ENCODE data around the gene JAK3. TPM values are rescaled to one million over a fixed set of nuclear protein-coding genes. Genes with fewer than 3 reads are reported as not detected.
A peak's percentile ranks its signal among the peaks of the same experiment; 100 is the strongest.

JAK3 gene
- total and polyA plus RNA-seq, 10 donors = 30.6 to 203 (median 116) TPM

GRCh38 chr19:17775245-17775927, 72.4 kb downstream of the JAK3 start:
- H3K4me1 ChIP-seq = peaks cover 0 to 50% (median 20%) of the 10 kb centered on the region in 6 donors
- H3K9me3 ChIP-seq = no peaks in the 10 kb centered on the region
- no peak for DNase-seq
- TF ChIP-seq CTCF (IDR thresholded peaks at IDR 0.05 in 8 of 11, conservative IDR thresholded peaks at IDR 0.05 in 3 of 11) (peak in 10 of 11 experiments; percentile 18 to 71 (median 56)), POLR2A (IDR thresholded peaks at IDR 0.05) (no peak)
- H3K27me3 ChIP-seq (replicated peaks in 1 of 7) = peaks cover 0 to 19% (median 0%) of the 10 kb centered on the region in 7 donors
- peak overlapping the region in 4 of 8 donors; percentile 7 to 76 (median 56) for H3K27ac ChIP-seq
- H3K4me3 ChIP-seq = peak overlapping the region in 1 of 8 donors; percentile 30
- peaks cover 0 to 63% (median 25%) of the 10 kb centered on the region in 6 donors for H3K36me3 ChIP-seq
- WGBS, 5 donors = 72 to 85% (median 78%) methylated on average over 13 to 16 of the region's 16 CpGs
- intact Hi-C loops (cut with DNase I; ENCODE audit: low total_unique reads) = no loop called here

Small RNA genes within 50 kb of the gene (small RNA-seq; reads per million reads assigned to genes)
- 0 reads per million in 4 donors for gene SNORA68

Other genes with a start within 250 kb of the JAK3 start
- gene UNC13A, start 159.6 kb downstream of the JAK3 start, total RNA-seq = 10 to 100 TPM in 1 of 7 donors, 1 to 10 TPM in 6; 2.9 to 10.7 (median 5.1) TPM
- 1 to 10 TPM in 2 of 3 donors, under 1 TPM in 1; 0.73 to 6.2 (median 1.7) TPM for gene UNC13A, start 159.6 kb downstream of the JAK3 start, polyA plus RNA-seq
- 10 to 100 TPM; 33.4 to 63.1 (median 45.6) TPM for gene MAP1S, start 128.5 kb downstream of the JAK3 start, total RNA-seq
- gene MAP1S, start 128.5 kb downstream of the JAK3 start, polyA plus RNA-seq = 10 to 100 TPM; 15.0 to 15.9 (median 15.0) TPM
- gene FCHO1, start 96.5 kb downstream of the JAK3 start, total RNA-seq = 10 to 100 TPM; 19.7 to 48.3 (median 34.5) TPM
- gene FCHO1, start 96.5 kb downstream of the JAK3 start, polyA plus RNA-seq = 10 to 100 TPM; 11.3 to 20.3 (median 15.3) TPM
- gene B3GNT3, start 52.8 kb downstream of the JAK3 start, total RNA-seq = 1 to 10 TPM in 2 of 7 donors, under 1 TPM in 3, not detected in 2; 0.36 to 1.6 (median 0.88) TPM
- gene B3GNT3, start 52.8 kb downstream of the JAK3 start, polyA plus RNA-seq = under 1 TPM in 2 of 3 donors, not detected in 1; 0.05 to 0.16 TPM
- gene INSL3, start 26.5 kb downstream of the JAK3 start, total RNA-seq = 1 to 10 TPM; 2.1 to 6.3 (median 3.4) TPM
- gene INSL3, start 26.5 kb downstream of the JAK3 start, polyA plus RNA-seq = 1 to 10 TPM; 2.1 to 3.2 (median 2.6) TPM
- gene RPL18A, start 11.9 kb upstream of the JAK3 start, total RNA-seq = 1,000 to 10,000 TPM; 1,310 to 2,382 (median 1,642) TPM
- 1,000 to 10,000 TPM; 4,642 to 6,872 (median 5,294) TPM for gene RPL18A, start 11.9 kb upstream of the JAK3 start, polyA plus RNA-seq
- under 1 TPM in 5 of 7 donors, not detected in 2; 0.27 to 0.44 (median 0.32) TPM for gene SLC5A5, start 24.0 kb upstream of the JAK3 start, total RNA-seq
- under 1 TPM; 0.19 to 0.52 (median 0.30) TPM for gene SLC5A5, start 24.0 kb upstream of the JAK3 start, polyA plus RNA-seq
- gene CCDC124, start 85.0 kb upstream of the JAK3 start, total RNA-seq = 10 to 100 TPM; 29.5 to 48.6 (median 41.2) TPM
- gene CCDC124, start 85.0 kb upstream of the JAK3 start, polyA plus RNA-seq = 10 to 100 TPM; 62.4 to 89.9 (median 86.1) TPM
- gene KCNN1, start 119.1 kb upstream of the JAK3 start, total RNA-seq = not detected
- gene KCNN1, start 119.1 kb upstream of the JAK3 start, polyA plus RNA-seq = under 1 TPM; 0.03 to 0.10 (median 0.04) TPM
- 10 to 100 TPM; 46.0 to 64.6 (median 50.5) TPM for gene ARRDC2, start 160.2 kb upstream of the JAK3 start, total RNA-seq
- gene ARRDC2, start 160.2 kb upstream of the JAK3 start, polyA plus RNA-seq = 10 to 100 TPM; 61.5 to 70.4 (median 64.8) TPM
- 10 to 100 TPM; 19.7 to 31.6 (median 25.3) TPM for gene IL12RB1, start 239.0 kb upstream of the JAK3 start, total RNA-seq
- 10 to 100 TPM in 2 of 3 donors, 1 to 10 TPM in 1; 9.9 to 21.5 (median 14.8) TPM for gene IL12RB1, start 239.0 kb upstream of the JAK3 start, polyA plus RNA-seq
- gene MAST3, start 249.8 kb upstream of the JAK3 start, total RNA-seq = 10 to 100 TPM; 31.3 to 52.7 (median 39.4) TPM
- gene MAST3, start 249.8 kb upstream of the JAK3 start, polyA plus RNA-seq = 10 to 100 TPM in 2 of 3 donors, 1 to 10 TPM in 1; 8.9 to 17.1 (median 16.1) TPM

Measured in spleen (tissue), 11 donors.